MCF 10A (cell line): ENCODE results near the gene SURF1. TPM values are rescaled to one million over a fixed set of nuclear protein-coding genes. Genes with fewer than 3 reads are reported as not detected.

ENCODE experiments used
- BruUV-seq: library from RNA; stranded (reverse); fragments of 400-500 nt; replicated peaks from 2 replicates; lab custom pipeline; 2021; lab: Mats Ljungman, UMichigan
- CTCF ChIA-PET: fragments of 300-600 bp; sonication (Branson Sonifier 250); formaldehyde crosslinking; extraction: SDS; loops from one replicate; lab custom pipeline; 2021; ENCODE audit warnings: antibody characterized with exemption, inconsistent platforms; lab: Yijun Ruan, JAX
- POLR2A ChIA-PET: fragments of 300-600, 350-650 bp; sonication (Branson Sonifier 250); formaldehyde crosslinking; extraction: SDS; loops from one replicate; lab custom pipeline; 2020; ENCODE audit warnings: antibody characterized with exemption, inconsistent platforms; lab: Yijun Ruan, JAX
- DNase-seq: peaks from one replicate; pipeline ENCODE4 v3.0.0-alpha.2; 2018; ENCODE audit not compliant: unreplicated experiment
- H3K27ac Mint-ChIP-seq: one replicate; pipeline ENCODE4 v1.8.0; 2022; ENCODE audit warnings: mild to moderate bottlenecking, low read depth, mixed read lengths; ENCODE audit not compliant: unreplicated experiment
- H3K27me3 Mint-ChIP-seq: one replicate; pipeline ENCODE4 v1.8.0; 2022; ENCODE audit warnings: mixed read lengths; ENCODE audit not compliant: insufficient read depth, unreplicated experiment
- H3K36me3 Mint-ChIP-seq: one replicate; pipeline ENCODE4 v1.8.0; 2022; ENCODE audit warnings: mild to moderate bottlenecking, moderate library complexity, mixed read lengths; ENCODE audit not compliant: insufficient read depth, unreplicated experiment
- H3K4me1 Mint-ChIP-seq: one replicate; pipeline ENCODE4 v1.8.0; 2022; ENCODE audit warnings: mixed read lengths; ENCODE audit not compliant: insufficient read depth, unreplicated experiment
- H3K4me3 Mint-ChIP-seq: one replicate; pipeline ENCODE4 v1.8.0; 2022; ENCODE audit warnings: mild to moderate bottlenecking, moderate library complexity, mixed read lengths; ENCODE audit not compliant: unreplicated experiment
- H3K9me3 Mint-ChIP-seq: one replicate; pipeline ENCODE4 v1.8.0; 2022; ENCODE audit warnings: mixed read lengths; ENCODE audit not compliant: unreplicated experiment
- intact Hi-C: fragments of 100-400 bp; cut with micrococcal nuclease; formaldehyde crosslinking; loops from 2 replicates; pipeline ENCODE4 v1.14.1; 2022
- total RNA-seq: library from RNA; stranded (reverse); gene quantifications from 2 replicates; pipeline ENCODE4 v1.2.3, GENCODE V29; 2022
- TF ChIP-seq, protein P1 (sequence below): fragments of 200-600 bp; IDR thresholded peaks from one replicate; pipeline ENCODE4 v1.8.0; 2022; ENCODE audit warnings: antibody characterized with exemption, mild to moderate bottlenecking; ENCODE audit not compliant: unreplicated experiment

Gene SURF1
- total RNA-seq, 1 experiment from 2014 or later, result 31.2 TPM

DNA sequence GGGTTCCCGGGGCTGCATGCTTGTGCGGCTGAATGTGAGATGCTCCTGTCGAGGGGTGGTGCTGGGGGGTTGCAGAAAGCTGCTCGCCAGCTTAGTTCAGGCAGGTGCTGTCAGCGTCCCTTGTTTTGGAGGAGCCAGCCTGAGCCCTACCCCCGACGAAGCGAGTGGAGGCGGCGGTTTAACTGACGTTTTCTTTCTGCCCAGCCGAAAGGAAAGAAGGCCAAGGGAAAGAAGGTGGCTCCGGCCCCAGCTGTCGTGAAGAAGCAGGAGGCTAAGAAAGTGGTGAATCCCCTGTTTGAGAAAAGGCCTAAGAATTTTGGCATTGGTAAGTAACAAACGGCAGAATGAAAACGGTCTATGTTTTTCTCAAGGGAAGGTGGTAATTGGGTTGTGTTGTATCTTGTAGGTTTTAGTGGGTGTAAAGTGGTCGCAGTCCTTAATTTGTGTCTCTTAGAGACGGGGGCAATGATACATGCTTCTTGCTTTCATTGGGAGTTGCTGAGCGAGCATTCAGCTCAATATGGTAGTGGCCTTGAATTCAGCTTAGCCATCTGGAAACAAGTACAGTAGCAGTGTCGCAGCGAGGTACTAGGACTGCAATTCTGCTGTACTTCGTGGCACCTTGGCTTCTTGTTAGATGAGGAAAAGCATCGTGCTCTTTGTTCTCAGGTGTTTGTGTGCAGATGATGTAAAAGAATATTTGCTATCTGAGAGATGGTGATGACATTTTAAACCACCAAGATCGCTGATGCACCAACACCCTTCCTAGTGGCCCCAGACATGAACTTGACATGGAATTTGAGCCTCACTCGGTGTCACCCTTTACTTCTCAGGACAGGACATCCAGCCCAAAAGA is 7.3 kb downstream of the SURF1 start:
- peaks cover 6% of the 10 kb centered on the region for H3K4me1 Mint-ChIP-seq
- no peaks in the 10 kb centered on the region for H3K27me3 Mint-ChIP-seq
- TF ChIP-seq, protein P1, sequence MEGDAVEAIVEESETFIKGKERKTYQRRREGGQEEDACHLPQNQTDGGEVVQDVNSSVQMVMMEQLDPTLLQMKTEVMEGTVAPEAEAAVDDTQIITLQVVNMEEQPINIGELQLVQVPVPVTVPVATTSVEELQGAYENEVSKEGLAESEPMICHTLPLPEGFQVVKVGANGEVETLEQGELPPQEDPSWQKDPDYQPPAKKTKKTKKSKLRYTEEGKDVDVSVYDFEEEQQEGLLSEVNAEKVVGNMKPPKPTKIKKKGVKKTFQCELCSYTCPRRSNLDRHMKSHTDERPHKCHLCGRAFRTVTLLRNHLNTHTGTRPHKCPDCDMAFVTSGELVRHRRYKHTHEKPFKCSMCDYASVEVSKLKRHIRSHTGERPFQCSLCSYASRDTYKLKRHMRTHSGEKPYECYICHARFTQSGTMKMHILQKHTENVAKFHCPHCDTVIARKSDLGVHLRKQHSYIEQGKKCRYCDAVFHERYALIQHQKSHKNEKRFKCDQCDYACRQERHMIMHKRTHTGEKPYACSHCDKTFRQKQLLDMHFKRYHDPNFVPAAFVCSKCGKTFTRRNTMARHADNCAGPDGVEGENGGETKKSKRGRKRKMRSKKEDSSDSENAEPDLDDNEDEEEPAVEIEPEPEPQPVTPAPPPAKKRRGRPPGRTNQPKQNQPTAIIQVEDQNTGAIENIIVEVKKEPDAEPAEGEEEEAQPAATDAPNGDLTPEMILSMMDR, result no peak
- peak overlapping the region; percentile 97 for H3K27ac Mint-ChIP-seq
- ChIA-PET CTCF (interaction anchor here (0.5 kb wide), 1 partner anchor 31 kb away, joined by 3 read pairs; no protein-coding TSS in a partner anchor), POLR2A (interaction anchor here (0.6 to 2.9 kb wide), 12 partner anchors 8 to 532 kb away, joined by 3 to 48 read pairs (median 8); partner anchors contain the start of genes STKLD1, SURF1, SURF2 and SURF6)
- intact Hi-C loops, result no loop called here
- DNase-seq, result no peak
- H3K36me3 Mint-ChIP-seq, result peaks cover 75% of the 10 kb centered on the region
- peak overlapping the region; percentile 88 for H3K4me3 Mint-ChIP-seq
- H3K9me3 Mint-ChIP-seq, result no peaks in the 10 kb centered on the region
- TSS peak; percentile 58 for BruUV-seq

DNA sequence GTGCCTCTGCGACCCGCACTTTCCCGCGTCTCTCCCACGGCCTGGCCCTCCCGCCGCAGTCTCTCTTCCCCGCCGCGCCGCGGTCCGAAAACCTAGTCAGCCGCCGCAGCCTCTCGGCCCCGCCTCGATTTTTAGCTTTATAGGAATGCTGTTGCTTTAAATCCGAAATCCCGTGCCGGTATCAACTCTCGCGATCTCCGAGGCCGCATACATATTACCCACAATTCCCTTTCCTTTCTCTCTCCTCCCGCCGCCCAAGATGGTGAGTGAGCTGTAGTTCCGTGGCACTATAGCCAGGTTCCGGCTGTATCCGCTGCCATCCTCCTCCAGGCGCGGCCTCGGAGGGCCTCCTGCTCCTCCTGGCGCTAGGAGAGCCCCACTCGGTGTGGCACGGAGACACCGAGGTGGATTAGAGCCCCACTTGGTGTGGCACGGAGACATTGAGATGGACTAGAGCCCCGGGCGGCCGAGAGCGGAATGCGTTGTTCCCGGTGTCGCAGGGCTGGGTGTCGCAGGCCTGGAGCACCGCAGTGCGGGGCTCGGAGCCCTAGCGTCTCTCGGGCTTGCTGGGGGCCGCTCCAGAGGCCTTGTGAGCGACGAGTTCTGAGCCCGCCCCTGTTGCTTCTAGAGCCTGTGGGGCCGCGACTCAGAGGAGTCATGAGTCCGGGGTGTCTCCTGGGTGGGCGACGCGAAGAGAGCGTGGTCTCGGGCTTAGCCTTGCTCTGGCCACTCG is 8.1 kb downstream of the SURF1 start, which contains the start of the genes MED22 and RPL7A:
Gene MED22 (minus strand): TSS at position 147 of the 733 bp plus-strand sequence. CDS start 1,469 bp downstream, outside the sequence.
Gene RPL7A (plus strand): TSS at position 234 of the 733 bp plus-strand sequence. CDS start 26 bp downstream, at position 260.
- peaks cover 6% of the 10 kb centered on the region for H3K4me1 Mint-ChIP-seq
- no peaks in the 10 kb centered on the region for H3K27me3 Mint-ChIP-seq
- H3K36me3 Mint-ChIP-seq, result peaks cover 67% of the 10 kb centered on the region
- POLR2A ChIA-PET, result interaction anchor here (0.6 to 2.9 kb wide), 22 partner anchors 9 to 788 kb away, joined by 3 to 48 read pairs (median 5); partner anchors contain the start of genes BRD3OS, CACFD1, STKLD1 and SURF1
- peak within 1 kb of the TSS; percentile 88 for H3K4me3 Mint-ChIP-seq
- peak; percentile 95 for DNase-seq
- CTCF ChIA-PET, result interaction anchor here (1.2 kb wide), 1 partner anchor 10 kb away, joined by 3 read pairs; no protein-coding TSS in a partner anchor
- no peaks in the 10 kb centered on the region for H3K9me3 Mint-ChIP-seq
- intact Hi-C loops, result no loop called here
- peak within 1 kb of the TSS; percentile 97 for H3K27ac Mint-ChIP-seq
- TF ChIP-seq, protein P1, result no peak
- BruUV-seq, result no TSS peak

DNA sequence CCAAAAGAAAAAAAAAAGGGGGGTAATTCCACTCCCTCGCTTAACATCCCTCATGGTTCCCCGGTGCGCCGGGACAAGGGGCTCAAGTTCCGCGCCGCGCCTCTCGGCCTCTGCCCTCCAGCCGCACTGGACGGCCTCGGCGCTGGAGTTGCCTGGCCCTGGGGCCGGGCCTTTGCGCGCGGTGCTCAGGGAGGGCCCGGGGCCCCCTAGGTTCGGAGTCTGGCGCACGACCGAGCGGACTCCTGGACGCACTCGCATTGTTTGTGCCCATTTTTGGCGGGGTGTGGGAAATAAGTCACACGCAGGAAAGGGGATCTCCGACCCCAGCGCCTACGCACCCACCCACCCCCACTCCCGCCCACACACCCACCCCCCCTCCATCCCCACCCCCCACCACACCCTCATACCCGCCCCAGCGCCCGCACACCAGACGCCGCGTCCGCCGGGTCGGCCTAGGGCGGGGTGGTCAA is 8.7 kb downstream of the SURF1 start:
- intact Hi-C loops, result no loop called here
- POLR2A ChIA-PET, result interaction anchor here (0.6 to 2.9 kb wide), 22 partner anchors 8 to 788 kb away, joined by 3 to 48 read pairs (median 6); partner anchors contain the start of genes BRD3OS, CACFD1, STKLD1 and SURF1
- BruUV-seq, result no TSS peak
- Mint-ChIP-seq H3K4me1 (peaks cover 6% of the 10 kb centered on the region), H3K27me3 (no peaks in the 10 kb centered on the region), H3K27ac (peak overlapping the region; percentile 97), H3K36me3 (peaks cover 61% of the 10 kb centered on the region), H3K9me3 (no peaks in the 10 kb centered on the region), H3K4me3 (peak overlapping the region; percentile 88)
- TF ChIP-seq, protein P1, result peak; percentile 18
- CTCF ChIA-PET, result interaction anchor here (1.2 kb wide), 1 partner anchor 9 kb away, joined by 3 read pairs; no protein-coding TSS in a partner anchor
- peak; percentile 33 for DNase-seq
